ENCODE results near the gene RYK.
A peak's percentile ranks its signal among the peaks of the same experiment; 100 is the strongest.
"Not testable (repeated sequence)": the region's sequence is repeated elsewhere in the genome, so short reads cannot be mapped to it uniquely, and the experiment has no call there.

The RYK gene

DNA sequence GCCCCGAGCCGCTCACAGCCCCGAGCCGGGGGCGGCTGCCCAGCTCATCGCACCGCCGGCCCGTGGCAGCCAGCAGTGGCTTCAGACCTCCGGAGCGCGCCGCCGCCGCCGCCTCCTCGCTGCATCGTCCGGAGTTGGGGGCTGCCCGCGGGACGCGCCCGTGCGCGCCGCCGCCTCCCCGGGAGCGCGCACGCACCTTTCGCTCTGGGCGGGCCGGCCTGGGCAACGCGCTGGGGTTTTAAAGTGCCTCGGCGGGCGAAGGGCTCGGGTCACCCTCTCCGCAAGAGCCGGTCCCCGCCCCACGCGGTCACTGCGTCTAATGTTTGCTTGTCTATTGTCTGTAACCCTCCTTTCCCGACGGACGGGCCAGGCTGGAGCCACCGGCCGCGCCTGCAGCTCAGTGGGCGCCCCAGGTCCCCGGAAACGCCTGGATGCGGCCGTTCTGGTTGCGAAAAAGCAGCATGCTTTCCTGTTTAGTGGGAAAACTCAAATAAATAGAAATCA lies at the start of gene RYK:
TSS of gene RYK (minus strand) at position 143 of the 504 bp plus-strand sequence. CDS start 205 bp downstream, outside the sequence.
- DNase-seq, result peak; percentile 61

DNA sequence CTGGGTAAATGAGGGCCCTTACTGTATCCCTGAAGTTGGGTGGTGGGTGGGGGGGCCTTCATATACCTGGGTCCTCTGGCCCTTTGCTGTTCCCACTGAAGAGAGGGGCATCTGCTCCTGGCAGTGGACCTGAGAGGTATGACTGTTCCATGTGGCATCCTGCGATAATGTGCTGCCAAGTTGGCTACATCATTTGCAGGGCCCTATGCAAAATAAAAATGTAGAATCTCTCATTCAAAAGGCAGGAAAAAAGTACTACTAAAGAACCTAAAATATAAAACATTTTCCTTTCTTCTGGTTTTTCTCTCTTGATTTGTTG lies 49.2 kb upstream of the RYK start:
- DNase-seq, result no peak

DNA sequence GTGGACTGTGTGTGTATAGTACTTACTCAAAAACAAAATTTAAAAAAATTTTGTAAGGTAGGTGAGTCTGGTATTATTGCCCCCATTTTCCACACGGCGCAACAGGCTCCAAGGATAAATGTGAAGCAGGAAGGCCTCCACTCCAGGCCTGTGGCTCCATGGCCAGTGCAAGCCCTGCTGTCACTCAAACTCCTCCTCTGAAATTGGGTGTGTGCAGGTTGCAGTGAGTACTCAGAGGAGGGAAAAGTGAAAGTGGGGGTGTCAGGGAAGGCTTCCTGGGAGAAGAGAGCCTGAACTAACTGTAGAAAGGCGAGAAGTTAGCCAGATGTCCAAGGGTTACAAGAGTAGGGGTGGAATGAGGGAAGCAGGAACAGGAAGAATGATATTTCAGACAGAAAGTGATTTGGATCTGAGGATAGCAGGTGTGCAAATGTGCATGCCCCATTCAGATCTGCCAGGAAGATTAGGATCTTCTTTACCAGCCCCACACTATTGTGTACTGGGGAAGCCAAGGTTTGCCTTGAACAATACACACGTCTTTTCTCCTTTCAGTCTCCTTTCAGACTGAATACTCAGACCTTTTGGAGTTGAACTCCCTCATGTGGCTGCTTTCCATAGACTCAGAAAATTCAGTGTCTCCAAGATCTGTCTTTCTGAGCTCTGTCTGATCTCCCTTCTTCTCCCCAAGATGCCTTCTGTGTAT lies 48.7 kb upstream of the RYK start:
- no peak for DNase-seq

DNA sequence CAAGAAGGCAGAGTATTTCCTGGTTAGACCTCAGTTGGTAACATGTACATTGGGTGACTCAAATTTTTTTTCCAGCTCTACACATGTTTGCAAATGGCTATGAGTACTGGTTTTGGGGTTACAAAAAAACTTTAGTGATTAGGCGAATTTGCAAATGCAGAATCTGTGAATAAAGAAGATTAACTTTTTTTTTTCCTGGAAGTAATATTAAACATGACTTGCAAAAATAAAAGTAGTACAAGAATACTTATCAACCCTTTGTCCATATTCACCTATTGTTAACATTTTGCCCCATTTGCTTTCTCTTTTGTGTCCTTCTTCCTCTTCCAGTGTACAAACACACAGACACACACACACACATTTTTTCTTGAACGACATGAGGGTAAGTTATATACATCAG lies 47.6 kb upstream of the RYK start:
- DNase-seq, result no peak

DNA sequence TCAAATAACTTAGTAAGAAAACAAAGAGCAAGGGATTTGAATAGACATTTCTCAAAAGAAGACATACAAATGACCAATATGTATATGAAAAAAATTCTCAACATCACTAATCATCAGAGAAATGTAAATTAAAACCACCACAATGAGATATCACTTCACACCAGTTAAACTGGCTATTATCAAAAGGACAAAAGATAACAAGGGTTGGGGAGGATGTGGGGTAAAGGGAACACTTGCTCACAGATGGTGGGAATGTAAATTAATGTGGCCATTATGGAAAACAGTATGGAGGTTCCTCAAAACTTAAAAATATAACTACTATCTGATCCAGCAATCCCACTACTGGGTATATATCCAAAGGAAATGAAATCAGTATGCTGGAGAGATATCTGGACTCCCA lies 46.0 kb upstream of the RYK start:
- DNase-seq, result no peak

DNA sequence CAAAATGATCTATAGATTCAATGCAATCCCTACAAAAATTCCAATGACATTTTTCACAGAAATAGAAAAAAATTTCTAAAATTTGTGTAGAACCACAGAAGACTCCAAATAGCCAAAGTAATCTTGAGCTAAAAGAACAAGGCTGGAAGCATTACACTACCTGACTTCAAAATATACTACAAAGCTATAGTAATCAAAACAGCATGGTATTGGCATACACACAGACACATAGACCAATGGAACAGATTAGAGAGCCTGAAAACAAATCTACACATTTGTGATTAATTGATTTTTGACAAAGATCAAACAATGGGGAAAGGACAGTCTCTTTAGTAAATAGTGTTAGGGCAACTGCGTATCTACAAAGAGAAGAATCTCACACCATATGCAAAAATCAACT lies 45.3 kb upstream of the RYK start:
- DNase-seq, result no peak

- DNase-seq, result peak; percentile 22
Observed at GRCh38 chr3:134294302-134295280, 43.9 kb upstream of the RYK start.

DNA sequence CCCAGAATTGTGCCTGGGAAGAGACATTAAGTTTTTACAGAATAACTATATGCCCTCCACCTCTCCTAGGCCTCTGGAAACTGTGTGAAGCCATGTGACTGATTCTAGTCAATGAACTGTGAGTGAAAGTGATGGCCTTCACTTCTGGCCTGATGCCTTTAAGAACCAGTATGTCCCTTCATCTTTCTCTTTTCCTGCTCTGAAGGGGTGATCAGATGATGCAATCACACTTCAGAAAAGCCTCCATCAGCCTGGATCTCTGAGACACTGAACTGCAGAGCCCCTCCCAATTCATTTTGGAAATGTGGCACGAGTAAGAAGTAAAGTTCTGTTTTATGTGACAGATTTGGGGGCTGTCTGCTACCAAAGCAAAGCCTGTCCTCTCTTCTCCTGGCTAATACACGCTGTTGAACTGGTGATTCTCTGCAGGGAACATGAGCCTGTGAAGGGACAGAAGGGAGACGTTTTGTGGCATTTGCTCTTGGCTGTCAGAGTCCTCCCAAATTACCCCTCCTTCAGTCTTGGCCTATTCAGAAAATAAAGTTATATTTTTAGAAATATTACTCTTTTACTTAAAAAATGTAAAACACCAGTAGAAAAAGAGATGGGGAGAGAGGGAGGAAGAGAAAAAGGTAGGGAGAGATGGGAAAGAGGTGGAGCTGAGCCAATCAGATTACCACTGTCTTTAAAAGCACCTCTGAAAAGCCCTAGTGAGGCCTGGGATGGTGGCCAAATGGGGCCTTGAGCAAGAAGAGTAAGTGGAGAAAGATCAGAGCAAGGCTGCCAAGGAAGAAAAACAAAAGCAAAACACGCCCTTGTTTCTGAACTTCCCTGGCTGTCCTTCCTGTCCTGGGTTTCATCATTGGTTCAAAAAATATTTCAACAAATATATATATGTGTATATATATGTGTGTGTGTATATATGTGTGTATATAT lies 40.9 kb upstream of the RYK start:
- DNase-seq, result no peak

DNA sequence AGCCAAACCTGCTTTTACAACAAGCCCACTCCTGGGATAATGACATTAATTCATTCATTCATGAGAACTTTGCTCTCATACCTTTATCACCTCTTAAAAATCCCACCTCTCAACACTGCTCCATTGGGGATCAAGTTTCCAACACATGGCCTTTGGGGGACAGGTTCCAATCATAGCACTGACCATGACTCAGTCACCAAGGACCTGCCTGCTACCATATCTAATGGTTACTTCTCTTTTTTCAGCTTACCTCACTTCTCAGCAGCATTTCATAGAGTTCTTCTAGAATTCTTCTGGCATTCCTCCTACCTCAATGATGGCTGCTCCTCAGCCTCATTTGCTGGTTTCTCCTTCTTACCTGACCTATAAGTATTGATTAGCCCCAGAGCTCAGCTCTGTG lies 36.9 kb upstream of the RYK start:
- no peak for DNase-seq

DNA sequence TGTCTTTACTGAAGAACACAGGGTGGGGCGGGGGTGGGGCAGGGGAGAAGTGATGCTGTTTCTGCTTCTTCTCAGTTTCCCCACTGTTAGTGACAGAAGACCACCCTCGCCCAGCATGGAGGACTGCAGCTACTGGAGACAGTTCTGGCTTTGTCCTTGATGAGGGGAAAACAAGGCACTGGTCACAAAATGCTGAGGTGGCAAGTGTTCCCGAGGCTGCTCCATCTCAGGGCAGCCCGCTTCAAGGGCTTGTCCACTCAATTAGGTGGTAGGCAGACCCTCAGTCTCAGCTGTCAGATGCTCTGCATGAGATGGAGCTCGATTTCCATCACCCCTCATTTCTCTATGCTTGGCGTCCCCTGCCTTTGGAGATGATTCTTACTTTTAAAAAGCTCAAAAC lies 33.8 kb upstream of the RYK start:
- no peak for DNase-seq

DNA sequence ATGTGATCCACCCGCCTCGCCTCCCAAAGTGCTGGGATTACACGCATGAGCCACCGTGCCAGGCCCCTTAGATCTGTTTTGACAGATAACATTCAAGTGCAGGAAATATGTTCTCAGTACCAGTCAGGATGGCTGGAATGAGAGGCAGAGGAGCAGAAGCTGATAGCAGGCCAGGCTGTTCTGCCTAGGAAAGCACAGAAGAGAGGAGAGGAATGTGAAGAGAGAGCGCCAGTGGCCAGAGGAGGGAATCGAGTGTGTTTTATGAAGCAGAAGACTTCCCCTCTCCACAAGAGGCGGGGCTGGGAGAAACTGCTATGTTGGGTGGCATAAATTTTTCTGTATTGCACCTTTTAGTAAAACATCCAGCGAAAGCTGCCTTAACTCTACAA lies 32.0 kb upstream of the RYK start:
- DNase-seq, result no peak

DNA sequence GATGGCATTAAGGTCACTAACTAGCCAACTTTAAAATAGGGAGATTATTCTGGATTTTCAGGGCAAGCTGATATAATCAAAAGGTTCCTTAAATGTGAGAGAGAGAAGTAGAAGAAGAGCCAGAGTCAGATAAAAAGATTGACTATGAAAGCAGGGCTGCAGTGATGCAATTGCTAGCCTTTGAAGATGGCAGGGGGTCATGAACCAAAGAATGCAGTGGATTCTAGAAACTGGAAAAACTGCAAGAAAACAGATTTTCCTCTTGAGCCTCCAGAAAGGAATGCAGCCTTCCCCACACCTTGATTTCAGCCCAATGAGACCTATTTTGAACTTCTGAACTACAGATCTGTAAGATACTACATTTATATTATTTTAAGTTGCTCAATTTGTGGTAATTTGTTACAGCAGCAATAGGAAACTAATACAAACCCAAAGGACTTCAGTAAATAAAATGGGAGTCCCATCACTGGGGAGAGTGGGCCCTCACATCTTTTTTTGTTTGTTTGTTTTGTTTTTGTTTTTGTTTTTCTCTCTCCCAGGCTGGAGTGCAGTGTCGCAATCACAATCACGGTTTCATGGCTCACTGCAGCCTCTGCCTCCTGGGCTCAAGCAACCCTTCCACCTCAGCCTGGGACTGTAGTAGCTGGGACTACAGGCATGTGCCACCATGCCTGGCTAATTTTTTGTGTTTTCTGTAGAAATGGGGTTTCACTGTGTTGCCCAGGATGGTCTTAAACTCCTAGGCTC lies 31.4 kb upstream of the RYK start:
- DNase-seq, result no peak

GRCh38 chr3:134279466-134279865 lies 28.8 kb upstream of the RYK start:
- no peak for DNase-seq

DNA sequence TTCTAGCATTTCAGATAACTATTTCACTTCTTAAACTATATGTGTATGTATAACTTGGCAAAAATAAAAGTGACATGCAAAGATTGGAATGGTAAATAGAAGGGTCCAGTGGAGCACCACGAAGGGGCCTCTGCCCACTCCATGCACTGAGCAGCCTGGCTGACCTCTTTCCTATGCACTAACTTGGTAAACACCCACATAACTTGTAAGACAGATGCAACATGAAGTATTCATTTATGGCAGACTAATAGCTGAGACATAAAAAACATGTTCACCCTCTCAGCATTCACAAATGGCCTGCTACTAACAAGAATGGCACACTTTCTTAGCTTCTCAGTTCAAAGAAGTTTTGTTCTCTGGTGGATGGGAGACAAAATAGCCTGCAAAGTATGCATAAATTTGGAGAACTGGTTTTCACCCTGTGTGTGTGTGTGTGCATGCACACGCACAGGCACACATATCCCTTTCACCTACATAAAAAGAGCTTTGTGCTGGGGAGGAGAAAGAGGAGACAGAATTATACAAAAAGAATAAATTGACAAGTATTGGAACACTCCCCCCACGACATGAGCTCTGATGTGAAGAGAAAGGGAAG lies 26.5 kb upstream of the RYK start:
- no peak for DNase-seq

DNA sequence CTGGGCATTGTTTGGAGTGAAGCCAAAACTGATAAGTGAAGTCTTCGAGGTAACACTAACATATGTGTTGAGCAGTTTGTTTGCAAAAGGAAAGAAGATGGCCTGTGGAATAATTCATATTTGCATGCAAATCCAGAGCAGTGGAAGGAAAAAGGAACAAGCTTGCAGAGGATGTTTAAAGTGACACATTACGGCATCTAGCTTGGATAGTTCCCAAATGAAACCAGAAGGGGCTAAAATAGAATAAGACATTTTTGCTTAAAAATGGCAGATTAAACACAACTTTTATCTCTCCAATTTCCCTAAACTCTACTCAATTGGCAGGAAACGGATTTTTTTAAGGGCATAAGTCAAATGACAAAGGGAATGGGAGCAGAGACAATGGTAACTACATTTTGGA lies 25.4 kb upstream of the RYK start:
- no peak for DNase-seq

- not testable (repeated sequence) for DNase-seq
Observed at GRCh38 chr3:134275110-134275509, 24.5 kb upstream of the RYK start.

GRCh38 chr3:134274571-134274970 lies 23.9 kb upstream of the RYK start:
- DNase-seq, result no peak

DNA sequence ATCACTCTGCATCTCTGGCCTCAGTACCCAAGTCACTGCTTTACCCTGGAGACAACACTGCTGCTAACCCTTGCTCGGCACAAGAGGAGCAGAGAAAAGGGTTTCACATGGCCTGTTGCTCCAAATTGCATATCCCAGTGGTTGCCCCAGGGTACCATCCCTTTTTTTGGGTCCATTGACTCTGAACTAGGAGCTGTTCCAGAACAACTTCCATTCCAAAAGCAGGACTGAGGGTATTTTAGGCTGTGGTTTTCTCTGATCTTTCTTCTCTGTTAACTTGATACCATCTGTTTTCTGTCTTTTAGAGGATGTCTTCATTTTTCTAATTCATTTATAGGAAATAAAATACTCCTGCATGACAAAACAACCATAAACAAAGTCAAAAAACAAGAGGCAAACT lies 17.3 kb upstream of the RYK start:
- no peak for DNase-seq

DNA sequence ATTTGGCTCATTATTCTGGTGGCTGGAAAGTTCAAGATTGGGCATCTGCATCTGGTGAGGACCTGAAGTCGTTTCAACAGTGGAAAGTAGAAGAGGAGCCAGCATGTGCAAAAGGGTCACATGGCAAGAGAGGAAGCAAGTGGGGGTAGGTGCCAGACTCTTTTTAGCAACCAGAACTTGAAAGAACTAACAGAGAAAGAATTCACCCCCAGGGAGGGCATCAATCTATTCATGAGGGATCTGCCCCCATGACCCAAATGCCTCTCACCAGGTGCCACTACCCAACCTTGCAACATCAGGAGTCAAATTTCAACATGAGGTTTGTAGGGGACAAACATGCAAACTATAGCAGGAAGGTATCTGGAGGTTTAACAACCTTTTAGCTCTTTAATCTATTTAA lies 10.3 kb upstream of the RYK start:
- no peak for DNase-seq

- no peak for DNase-seq
Observed at GRCh38 chr3:134258761-134259347, 8.2 kb upstream of the RYK start.

GRCh38 chr3:134255404-134255803 lies 4.7 kb upstream of the RYK start:
- DNase-seq, result no peak
